ENCODE data around the gene SULT1C4.

GRCh38 chr2:108403494-108403893 is 25.7 kb downstream of the SULT1C4 start:
- TF ChIP-seq POLR2AphosphoS5 (IDR thresholded peaks at IDR 0.05; ENCODE audit: low read depth, low read length) = no peak
- no peak for TF ChIP-seq ELF1 (IDR thresholded peaks at IDR 0.05)
- no peak for TF ChIP-seq GABPA (IDR thresholded peaks at IDR 0.05; ENCODE audit: low read depth)
- TF ChIP-seq CTCF (IDR thresholded peaks at IDR 0.05) = no peak
- no peak for TF ChIP-seq TAF1 (IDR thresholded peaks at IDR 0.05; ENCODE audit: borderline replicate concordance, low read depth, low read length)
- no peak for TF ChIP-seq USF2 (IDR thresholded peaks at IDR 0.05; ENCODE audit: borderline replicate concordance, low read depth, low read length)
- no peak for TF ChIP-seq YY1 (IDR thresholded peaks at IDR 0.05; ENCODE audit: low read depth)
